K562 (cell line): ENCODE results near the gene ABCC5. TPM values are rescaled to one million over a fixed set of nuclear protein-coding genes. Genes with fewer than 3 reads are reported as not detected.

ENCODE experiments used
- ADNP ChIP-seq: fragments of 200-800 bp; sonication (Bioruptor generic); IDR thresholded peaks from 2 replicates; pipeline ENCODE4 v1.6.1; 2016; ENCODE audit warnings: missing genetic modification characterization, missing compliant biosample characterization
- CEBPG ChIP-seq, 3 experiments: fragments of 200-800 bp in 1 of 3; sonication (Bioruptor generic) in 1 of 3; sonication (generic) in 1 of 3; formaldehyde crosslinking in 1 of 3; IDR thresholded peaks in 2 of 3; conservative IDR thresholded peaks in 1 of 3; 2 replicates each; pipeline versions ENCODE4 v1.6.1 to v1.8.0; 2016 to 2022; ENCODE audit warnings: missing compliant biosample characterization in 2 of 3, missing genetic modification characterization in 2 of 3, mild to moderate bottlenecking in 1 of 3, missing genetic modification reagents in 1 of 3
- DEAF1 ChIP-seq: fragments of 450-650 bp; formaldehyde crosslinking; IDR thresholded peaks from 2 replicates; pipeline ENCODE4 v1.4.0; 2020; ENCODE audit warnings: mild to moderate bottlenecking, moderate library complexity
- ELK1 ChIP-seq: sonication (generic); formaldehyde crosslinking; IDR thresholded peaks from 2 replicates; pipeline ENCODE4 v1.8.1; 2022; ENCODE audit warnings: missing genetic modification reagents
- EP400 ChIP-seq: fragments of 450-650 bp; IDR thresholded peaks from 2 replicates; pipeline ENCODE4 v1.6.1; 2017; ENCODE audit warnings: antibody characterized with exemption, mild to moderate bottlenecking, moderate library complexity
- KLF16 ChIP-seq: IDR thresholded peaks from 2 replicates; pipeline ENCODE4 v1.6.1; 2016; ENCODE audit warnings: antibody characterized with exemption
- NCOA6 ChIP-seq: fragments of 450-650 bp; IDR thresholded peaks from 2 replicates; pipeline ENCODE4 v1.6.1; 2017; ENCODE audit warnings: mild to moderate bottlenecking
- PHB ChIP-seq: fragments of 250-450 bp; sonication (Bioruptor Pico); IDR thresholded peaks from 2 replicates; pipeline ENCODE4 v1.5.0; 2021
- PRMT5 ChIP-seq: sonication (generic); formaldehyde crosslinking; IDR thresholded peaks from 2 replicates; pipeline ENCODE4 v1.5.0; 2020; ENCODE audit warnings: missing genetic modification reagents
- RUNX1 ChIP-seq: sonication (generic); IDR thresholded peaks from 2 replicates; pipeline ENCODE4 v1.6.1; 2016; ENCODE audit warnings: antibody characterized with exemption, low read depth
- STAT5A ChIP-seq: IDR thresholded peaks from 2 replicates; pipeline ENCODE4 v1.6.1; 2012; ENCODE audit warnings: low read length, inconsistent platforms, borderline replicate concordance
- XRCC4 ChIP-seq: IDR thresholded peaks from one replicate; pipeline ENCODE4 v1.6.1; 2011; ENCODE audit not compliant: insufficient read depth, insufficient read length; ENCODE audit errors: extremely low read depth
- ZNF133 ChIP-seq: fragments of 250-450 bp; sonication (Bioruptor Pico); IDR thresholded peaks from 2 replicates; pipeline ENCODE4 v1.4.0; 2020; ENCODE audit warnings: mild to moderate bottlenecking
- ZNF3 ChIP-seq: fragments of 250-450 bp; sonication (Bioruptor Pico); IDR thresholded peaks from 2 replicates; pipeline ENCODE4 v1.5.0; 2021; ENCODE audit warnings: mild to moderate bottlenecking, moderate library complexity
- ZNF318 ChIP-seq, 2 experiments: fragments of 450-650 bp; IDR thresholded peaks; 2 replicates each; pipeline ENCODE4 v1.6.1; 2016; ENCODE audit warnings: mild to moderate bottlenecking in 2 of 2, borderline replicate concordance in 1 of 2, low read depth in 1 of 2, moderate library complexity in 1 of 2
- ZSCAN32 ChIP-seq: fragments of 450-650 bp; formaldehyde crosslinking; IDR thresholded peaks from 2 replicates; pipeline ENCODE4 v1.4.0; 2020; ENCODE audit warnings: mild to moderate bottlenecking, moderate library complexity
- polyA plus RNA-seq, 8 experiments: library from polyadenylated mRNA; depleted of rRNA in 4 of 8; stranded (reverse) in 5 of 8; unstranded in 3 of 8; fragments of >200 nt; fragmentation: Nextera tagmentation in 2 of 8; fragmentation: Illumina TruSeq in 1 of 8; extraction: Ambion mirVana in 2 of 8; extraction: Trizol in 1 of 8; gene quantifications; 2 replicates each; pipeline versions ENCODE4 v1.2.1 to v1.2.3, GENCODE V29; 2011 to 2014; ENCODE audit warnings: inconsistent platforms in 1 of 8, missing spikeins in 1 of 8
- total RNA-seq, 7 experiments: library from RNA; depleted of rRNA in 6 of 7; stranded (reverse); fragments of >200 nt in 6 of 7; fragmentation: Illumina TruSeq in 2 of 7; extraction: Trizol in 2 of 7; gene quantifications; 2 replicates each; pipeline versions ENCODE4 v1.2.1 to v1.2.3, GENCODE V29; 2011 to 2021; ENCODE audit warnings: low replicate concordance in 1 of 7

ABCC5 gene
- total and polyA plus RNA-seq, 9 of the 15 experiments (the other 6 are each of a cell fraction or from before 2014, with no cell fraction given): 22.0 to 53.0 (median 41.9) TPM

DNA sequence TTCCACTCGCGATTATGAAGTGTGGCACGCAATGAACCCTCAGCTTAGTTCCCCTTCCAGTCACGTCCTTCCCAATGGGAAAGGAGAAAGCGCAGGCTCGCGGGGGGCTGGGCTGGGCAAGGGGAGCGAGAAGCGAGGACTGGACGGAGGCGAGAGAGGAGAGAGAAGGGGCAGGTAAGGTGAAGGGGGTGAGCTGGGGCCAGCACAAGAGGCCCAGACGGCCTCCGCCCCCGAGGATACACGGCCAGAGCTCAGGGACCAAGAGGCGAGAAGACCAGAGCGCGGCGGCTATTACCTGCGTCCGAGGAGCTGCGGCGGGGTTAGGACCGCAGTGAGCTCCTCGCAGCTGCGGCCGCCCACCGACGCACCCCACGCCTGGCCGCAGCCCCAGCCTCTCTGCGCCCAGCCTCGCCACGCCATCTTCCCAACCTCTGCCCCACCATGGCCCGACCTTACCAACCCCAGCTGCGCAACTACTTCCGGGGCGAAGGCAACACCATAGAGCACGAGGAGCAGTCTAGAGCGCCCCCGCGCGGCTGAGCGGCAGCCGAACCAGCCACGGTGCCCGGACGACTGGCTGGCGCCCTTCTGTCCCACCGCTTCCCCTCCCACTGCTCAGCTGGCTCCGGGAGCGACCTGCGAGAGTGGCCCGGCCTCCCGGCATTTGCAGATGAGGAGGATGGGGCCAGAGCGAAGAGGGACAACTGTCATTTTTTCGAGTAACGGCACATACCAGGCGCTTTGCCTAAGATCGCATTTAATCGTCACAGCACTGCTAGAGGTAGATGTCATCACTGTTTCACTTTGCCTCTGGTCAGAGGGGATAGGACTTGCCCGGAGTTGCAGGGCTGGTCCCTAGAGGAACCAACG, 133.0 kb downstream of the ABCC5 start, which contains the start of gene PARL (continued):
- TF ChIP-seq RUNX1 (peak; percentile 75; the same call in 1 of the 2 replicates), ELK1 (no peak), PHB (CRISPR knock-in tag) (no peak), KLF16 (no peak), NCOA6 (no peak), DEAF1 (CRISPR knock-in tag) (peak; percentile 66), STAT5A (no peak), ADNP (tag) (0 out of 2 replicates have a peak, but pooled peaks have one; percentile 1), ZNF318 (IDR thresholded peaks at IDR 0.05; ENCODE audit: borderline replicate concordance in 1 of 2, low read depth in 1 of 2) (no peak), PRMT5 (CRISPR knock-in tag) (no peak), EP400 (peak; percentile 96), ZNF133 (CRISPR knock-in tag) (no peak), CEBPG (CRISPR knock-in tag; IDR thresholded peaks at IDR 0.05) (peak; percentile 27; the same call in 1 of the 2 replicates), CEBPG (tag; conservative IDR thresholded peaks at IDR 0.05 in 1 of 2, IDR thresholded peaks at IDR 0.05 in 1 of 2) (no peak), ZNF3 (CRISPR knock-in tag) (no peak), XRCC4 (no peak), ZSCAN32 (no peak)
